PC-9 (cell line): Measurements from ENCODE around the gene HES3. TPM values are rescaled to one million over a fixed set of nuclear protein-coding genes. Genes with fewer than 3 reads are reported as not detected.

Source experiments
- BruUV-seq: library from RNA; stranded (reverse); fragments of 400-500 nt; replicated peaks from 2 replicates; lab custom pipeline; 2021; lab: Mats Ljungman, UMichigan
- CTCF ChIA-PET: fragments of 300-600 bp; sonication (Branson Sonifier 250); formaldehyde crosslinking; loops from one replicate; lab custom pipeline; 2022; ENCODE audit warnings: antibody characterized with exemption; lab: Charles Lee
- POLR2A ChIA-PET: fragments of 300-600 bp; sonication (Branson Sonifier 250); formaldehyde crosslinking; loops from one replicate; lab custom pipeline; 2022; ENCODE audit warnings: antibody characterized with exemption; ENCODE audit not compliant: unreplicated experiment; lab: Charles Lee
- DNase-seq, 2 experiments: peaks; one replicate each; pipeline versions ENCODE4 v3.0.0 to v3.0.0-alpha.2; 2015 to 2022; ENCODE audit warnings: mixed read lengths in 1 of 2
- H2AFZ ChIP-seq: fragments of 200-600 bp; sonication (generic); 2 replicates; pipeline ENCODE4 v1.8.1; 2017; ENCODE audit warnings: antibody characterized with exemption
- H3F3A ChIP-seq: fragments of 200-600 bp; sonication (generic); 2 replicates; pipeline ENCODE4 v1.8.1; 2017; ENCODE audit warnings: antibody characterized with exemption, mild to moderate bottlenecking, low read depth; ENCODE audit not compliant: insufficient read depth
- H3K27ac ChIP-seq: fragments of 200-600 bp; sonication (generic); 2 replicates; pipeline ENCODE4 v1.6.1; 2016; ENCODE audit warnings: mixed run types
- H3K27me3 ChIP-seq: fragments of 200-600 bp; sonication (generic); 2 replicates; pipeline ENCODE4 v1.6.1; 2016; ENCODE audit warnings: low read depth, mixed run types; ENCODE audit not compliant: insufficient read depth
- H3K36me3 ChIP-seq: fragments of 200-600 bp; sonication (generic); 2 replicates; pipeline ENCODE4 v1.6.1; 2016; ENCODE audit warnings: low read depth, mixed run types
- H3K4me1 ChIP-seq: fragments of 200-600 bp; sonication (generic); replicated peaks from 2 replicates; pipeline ENCODE4 v1.6.1; 2016; ENCODE audit warnings: mixed run types; ENCODE audit not compliant: insufficient read depth
- H3K4me2 ChIP-seq: fragments of 200-600 bp; sonication (generic); 2 replicates; pipeline ENCODE4 v1.6.1; 2017; ENCODE audit warnings: mixed run types
- H3K4me3 ChIP-seq: fragments of 200-600 bp; sonication (generic); 2 replicates; pipeline ENCODE4 v1.6.1; 2016; ENCODE audit warnings: mixed run types
- H3K79me2 ChIP-seq: fragments of 200-600 bp; sonication (generic); 2 replicates; pipeline ENCODE4 v1.6.1; 2017; ENCODE audit warnings: low read depth, mixed run types
- H3K9me2 ChIP-seq: fragments of 200-600 bp; sonication (generic); 2 replicates; pipeline ENCODE4 v1.8.1; 2017; ENCODE audit warnings: mild to moderate bottlenecking; ENCODE audit not compliant: insufficient read depth
- H3K9me3 ChIP-seq: fragments of 200-600 bp; sonication (generic); 2 replicates; pipeline ENCODE4 v1.8.1; 2016; ENCODE audit warnings: low read depth; ENCODE audit not compliant: insufficient read depth
- H4K20me1 ChIP-seq: fragments of 200-600 bp; sonication (generic); 2 replicates; pipeline ENCODE4 v1.8.1; 2017; ENCODE audit not compliant: insufficient read depth
- EZH2 ChIP-seq: fragments of 200-600 bp; sonication (generic); IDR thresholded peaks from 2 replicates; pipeline ENCODE4 v1.8.0; 2017; ENCODE audit warnings: antibody characterized with exemption, low read depth
- intact Hi-C: fragments of 100-400 bp; cut with micrococcal nuclease; formaldehyde crosslinking; loops from one replicate; pipeline ENCODE4 v1.10.0; 2022; ENCODE audit not compliant: unreplicated experiment
- total RNA-seq: library from RNA; stranded (reverse); gene quantifications from 2 replicates; pipeline ENCODE4 v1.2.3, GENCODE V29; 2021
- TF ChIP-seq, protein P1 (sequence below): fragments of 200-600 bp; sonication (generic); conservative IDR thresholded peaks from 2 replicates; pipeline ENCODE4 v1.6.1; 2017; ENCODE audit warnings: mixed run types, antibody characterized with exemption, mild to moderate bottlenecking, moderate library complexity

Gene HES3
- total RNA-seq, 1 experiment from 2014 or later, result not detected

DNA sequence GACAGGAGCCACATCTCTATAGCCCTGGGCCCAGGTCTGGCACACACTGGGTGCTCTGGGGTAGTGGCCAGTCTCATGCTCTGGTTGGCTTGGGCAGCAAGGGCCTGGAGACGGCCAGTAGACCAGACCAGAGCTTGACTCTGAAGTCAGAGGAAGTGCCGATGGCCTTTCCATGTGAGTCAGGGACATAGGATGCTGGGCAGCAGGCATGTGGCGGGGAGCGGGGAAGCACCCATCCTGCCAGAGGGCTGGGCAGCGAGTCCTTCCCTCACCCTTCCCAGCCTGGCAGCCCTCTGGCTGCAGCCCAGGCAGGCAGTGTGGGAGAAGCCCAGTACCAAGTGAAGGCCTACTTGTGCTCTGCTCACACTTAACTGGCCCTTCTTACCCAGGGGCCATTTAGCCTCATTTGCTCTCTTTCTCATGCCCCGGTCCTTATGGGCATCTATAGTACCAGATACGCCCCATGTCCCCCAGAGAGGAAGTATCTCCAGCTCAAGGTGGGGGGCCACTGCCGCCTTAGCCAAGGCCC is 13.6 kb downstream of the HES3 start:
- POLR2A ChIA-PET, result no interaction called here
- Histone ChIP-seq H3K79me2 (no peaks in the 10 kb centered on the region), H3K9me2 (no peaks in the 10 kb centered on the region), H3K4me1 (no peaks in the 10 kb centered on the region), H3K27ac (no peak overlapping the region), H4K20me1 (no peaks in the 10 kb centered on the region), H2AFZ (no peak overlapping the region), H3K36me3 (no peaks in the 10 kb centered on the region), H3K4me3 (no peak overlapping the region), H3F3A (0 out of 2 replicates have a peak, but pooled peaks cover 5% of the 10 kb centered on the region), H3K4me2 (no peak overlapping the region), H3K9me3 (no peaks in the 10 kb centered on the region), H3K27me3 (no peaks in the 10 kb centered on the region)
- intact Hi-C loops, result no loop called here
- DNase-seq, result no peak
- no TSS peak for BruUV-seq
- TF ChIP-seq EZH2, result no peak
- TF ChIP-seq, protein P1, sequence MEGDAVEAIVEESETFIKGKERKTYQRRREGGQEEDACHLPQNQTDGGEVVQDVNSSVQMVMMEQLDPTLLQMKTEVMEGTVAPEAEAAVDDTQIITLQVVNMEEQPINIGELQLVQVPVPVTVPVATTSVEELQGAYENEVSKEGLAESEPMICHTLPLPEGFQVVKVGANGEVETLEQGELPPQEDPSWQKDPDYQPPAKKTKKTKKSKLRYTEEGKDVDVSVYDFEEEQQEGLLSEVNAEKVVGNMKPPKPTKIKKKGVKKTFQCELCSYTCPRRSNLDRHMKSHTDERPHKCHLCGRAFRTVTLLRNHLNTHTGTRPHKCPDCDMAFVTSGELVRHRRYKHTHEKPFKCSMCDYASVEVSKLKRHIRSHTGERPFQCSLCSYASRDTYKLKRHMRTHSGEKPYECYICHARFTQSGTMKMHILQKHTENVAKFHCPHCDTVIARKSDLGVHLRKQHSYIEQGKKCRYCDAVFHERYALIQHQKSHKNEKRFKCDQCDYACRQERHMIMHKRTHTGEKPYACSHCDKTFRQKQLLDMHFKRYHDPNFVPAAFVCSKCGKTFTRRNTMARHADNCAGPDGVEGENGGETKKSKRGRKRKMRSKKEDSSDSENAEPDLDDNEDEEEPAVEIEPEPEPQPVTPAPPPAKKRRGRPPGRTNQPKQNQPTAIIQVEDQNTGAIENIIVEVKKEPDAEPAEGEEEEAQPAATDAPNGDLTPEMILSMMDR, result no peak
- CTCF ChIA-PET, result no interaction called here

- H3F3A ChIP-seq, result 0 out of 2 replicates have a peak, but pooled peaks cover 5% of the 10 kb centered on the region
- H3K36me3 ChIP-seq, result no peaks in the 10 kb centered on the region
- H3K4me2 ChIP-seq, result no peak overlapping the region
- H3K9me3 ChIP-seq, result no peaks in the 10 kb centered on the region
- TF ChIP-seq, protein P1, result no peak
- TF ChIP-seq EZH2, result no peak
- no peak for DNase-seq
- no peaks in the 10 kb centered on the region for H4K20me1 ChIP-seq
- ChIA-PET CTCF (no interaction called here), POLR2A (no interaction called here)
- no peaks in the 10 kb centered on the region for H3K27me3 ChIP-seq
- H3K9me2 ChIP-seq, result no peaks in the 10 kb centered on the region
- H3K27ac ChIP-seq, result no peak overlapping the region
- no peak overlapping the region for H3K4me3 ChIP-seq
- BruUV-seq, result no TSS peak
- H3K79me2 ChIP-seq, result no peaks in the 10 kb centered on the region
- H2AFZ ChIP-seq, result no peak overlapping the region
- intact Hi-C loops, result no loop called here
- H3K4me1 ChIP-seq, result no peaks in the 10 kb centered on the region
Observed at GRCh38 chr1:6258675-6259074, 14.7 kb downstream of the HES3 start.

DNA sequence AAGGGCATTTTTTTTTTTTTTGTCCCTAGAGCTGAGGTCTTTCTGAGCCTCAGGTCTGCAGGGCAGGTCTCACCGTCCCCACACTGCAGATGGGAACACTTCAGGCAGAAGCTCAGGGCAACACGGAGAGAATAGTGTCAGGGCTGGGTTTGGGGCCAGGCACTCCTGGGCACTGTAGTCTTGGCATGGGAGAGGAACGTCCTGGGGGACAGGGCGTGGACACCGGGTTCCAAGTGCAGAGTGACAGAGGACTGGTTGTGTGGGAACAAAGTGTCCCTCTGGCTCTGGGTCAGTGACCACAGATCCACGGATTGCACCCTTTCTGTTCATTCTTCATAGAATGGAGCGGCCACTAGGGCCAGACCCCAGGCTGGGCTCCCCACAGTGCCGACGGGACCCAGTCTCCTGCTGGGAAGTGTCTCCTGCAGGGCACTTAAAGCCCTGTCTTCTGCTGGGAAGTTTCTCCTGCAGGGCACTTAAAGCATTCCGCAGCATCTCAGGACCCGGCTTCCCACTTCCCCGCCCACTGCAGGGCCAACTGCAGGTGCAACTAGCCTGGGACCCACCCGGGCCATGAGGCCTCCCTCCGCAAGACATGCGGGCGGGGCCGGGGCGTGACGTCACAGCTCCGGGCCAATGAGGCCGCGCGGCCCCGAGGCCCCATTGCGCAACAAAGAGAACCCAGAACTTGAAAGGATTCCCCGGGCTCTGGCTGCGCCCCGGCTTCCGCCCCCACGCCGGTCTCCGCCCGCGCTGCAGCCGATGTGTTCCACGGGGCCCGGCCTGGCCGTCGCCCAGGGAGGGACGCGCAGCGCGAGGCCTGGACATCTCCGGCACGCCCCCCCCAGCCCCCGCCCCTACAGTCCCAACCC is 15.7 kb downstream of the HES3 start:
- Histone ChIP-seq H3K9me2 (no peaks in the 10 kb centered on the region), H4K20me1 (no peaks in the 10 kb centered on the region), H3K79me2 (no peaks in the 10 kb centered on the region), H3K4me1 (no peaks in the 10 kb centered on the region), H3K27me3 (no peaks in the 10 kb centered on the region), H2AFZ (no peak overlapping the region), H3K4me3 (peak overlapping the region; percentile 54; the same call in 1 of the 2 replicates), H3K4me2 (peak overlapping the region; percentile 62), H3K9me3 (no peaks in the 10 kb centered on the region), H3F3A (0 out of 2 replicates have a peak, but pooled peaks cover 5% of the 10 kb centered on the region), H3K27ac (no peak overlapping the region), H3K36me3 (no peaks in the 10 kb centered on the region)
- TSS peak; percentile 11 for BruUV-seq
- TF ChIP-seq, protein P1, result no peak
- TF ChIP-seq EZH2, result no peak
- CTCF ChIA-PET, result interaction anchor here (0.6 kb wide), 1 partner anchor 155 kb away, joined by 4 read pairs; no protein-coding TSS in a partner anchor
- peak; percentile 55 to 79 for DNase-seq
- intact Hi-C loops, result loop anchor here (5.0 kb wide), 3 partner anchors 43 to 143 kb away; no protein-coding TSS in a partner anchor
- POLR2A ChIA-PET, result no interaction called here
